Fibroblast of lung (primary cell): Measurements from ENCODE around the gene MFAP3. TPM values are rescaled to one million over a fixed set of nuclear protein-coding genes. Genes with fewer than 3 reads are reported as not detected.
A peak's percentile ranks its signal among the peaks of the same experiment; 100 is the strongest.
"Not testable (repeated sequence)": the region's sequence is repeated elsewhere in the genome, so short reads cannot be mapped to it uniquely, and the experiment has no call there.

Experiments
- DNase-seq, 2 donors: peaks; one replicate each; pipeline versions ENCODE4 v3.0.0 to v3.0.0-alpha.2; 2010; ENCODE audit warnings: low read depth in 2 of 2
- H2AFZ ChIP-seq: 2 replicates; pipeline ENCODE4 v1.5.1; 2012; ENCODE audit warnings: low read length, control low read depth, inconsistent platforms
- H3K27ac ChIP-seq: 2 replicates; pipeline ENCODE4 v1.5.1; 2011; ENCODE audit warnings: low read length, control low read depth; ENCODE audit not compliant: insufficient read depth
- H3K27me3 ChIP-seq: 2 replicates; pipeline ENCODE4 v1.5.1; 2011; ENCODE audit warnings: mild to moderate bottlenecking, low read length; ENCODE audit not compliant: control insufficient read depth, insufficient read depth
- H3K36me3 ChIP-seq: 2 replicates; pipeline ENCODE4 v1.5.1; 2011; ENCODE audit warnings: low read length; ENCODE audit not compliant: control insufficient read depth, insufficient read depth
- H3K4me1 ChIP-seq: 2 replicates; pipeline ENCODE4 v1.5.1; 2011; ENCODE audit warnings: low read length; ENCODE audit not compliant: control insufficient read depth, insufficient read depth; ENCODE audit errors: extremely low read depth
- H3K4me2 ChIP-seq: 2 replicates; pipeline ENCODE4 v1.5.1; 2011; ENCODE audit warnings: low read length, control low read depth; ENCODE audit not compliant: insufficient read depth; ENCODE audit errors: extremely low read depth
- H3K4me3 ChIP-seq, 4 experiments: fragments of 200-600 bp in 1 of 4; sonication (generic) in 1 of 4; replicated peaks in 1 of 4; 2 replicates each; pipeline ENCODE4 v1.5.1; 2011 to 2016; ENCODE audit warnings: low read length in 4 of 4, low read depth in 3 of 4, mild to moderate bottlenecking in 3 of 4, control low read depth in 2 of 4, inconsistent platforms in 1 of 4, mixed read lengths in 1 of 4; ENCODE audit not compliant: insufficient read depth in 1 of 4; ENCODE audit errors: control extremely low read depth in 1 of 4
- H3K79me2 ChIP-seq: 2 replicates; pipeline ENCODE4 v1.5.1; 2012; ENCODE audit warnings: mild to moderate bottlenecking, low read length, inconsistent platforms; ENCODE audit not compliant: control insufficient read depth, insufficient read depth
- H3K9ac ChIP-seq: 2 replicates; pipeline ENCODE4 v1.5.1; 2011; ENCODE audit warnings: mild to moderate bottlenecking, low read length, control low read depth; ENCODE audit not compliant: insufficient read depth
- H3K9me3 ChIP-seq: 2 replicates; pipeline ENCODE4 v1.5.1; 2012; ENCODE audit warnings: low read depth, low read length; ENCODE audit not compliant: control insufficient read depth, insufficient read depth
- H4K20me1 ChIP-seq: 2 replicates; pipeline ENCODE4 v1.5.1; 2011; ENCODE audit warnings: low read length; ENCODE audit not compliant: control insufficient read depth, insufficient read depth; ENCODE audit errors: extremely low read depth
- CTCF ChIP-seq, 2 donors: IDR thresholded peaks in 1 of 2; conservative IDR thresholded peaks in 1 of 2; 1 replicate in 1 of 2; 2 replicates in 1 of 2; pipeline ENCODE4 v1.5.1; 2011 to 2012; ENCODE audit warnings: low read length in 2 of 2, control low read depth in 1 of 2, inconsistent platforms in 1 of 2, low read depth in 1 of 2, mild to moderate bottlenecking in 1 of 2
- EZH2 ChIP-seq: IDR thresholded peaks from 2 replicates; pipeline ENCODE4 v1.5.1; 2012; ENCODE audit warnings: low read length, control low read depth, mild to moderate bottlenecking; ENCODE audit errors: missing control alignments
- polyA plus RNA-seq, 2 donors: library from polyadenylated mRNA; depleted of rRNA in 1 of 2; stranded (reverse) in 1 of 2; unstranded in 1 of 2; fragments of >200 nt; gene quantifications; 2 replicates each; pipeline ENCODE4 v1.2.1, GENCODE V29; 2011 to 2012; ENCODE audit warnings: missing spikeins in 1 of 2
- total RNA-seq: library from RNA; depleted of rRNA; stranded (reverse); fragments of >200 nt; gene quantifications from 2 replicates; pipeline ENCODE4 v1.2.1, GENCODE V29; 2014

The MFAP3 gene
- total and polyA plus RNA-seq, 2 donors (not counting 1 experiment from before 2014, with no cell fraction given): 62.2 to 63.3 TPM

- H3K4me1 ChIP-seq: no peaks in the 10 kb centered on the region
- no peaks in the 10 kb centered on the region for H4K20me1 ChIP-seq
- no peaks in the 10 kb centered on the region for H3K79me2 ChIP-seq
- H3K27ac ChIP-seq: no peak overlapping the region
- H3K4me3 ChIP-seq: no peak overlapping the region
- H3K36me3 ChIP-seq: no peaks in the 10 kb centered on the region
- no peaks in the 10 kb centered on the region for H3K27me3 ChIP-seq
- TF ChIP-seq EZH2: no peak
- TF ChIP-seq CTCF (conservative IDR thresholded peaks at IDR 0.05 in 1 of 2, IDR thresholded peaks at IDR 0.05 in 1 of 2; ENCODE audit: low read depth in 1 of 2, low read length in 2 of 2): no peak
- no peak overlapping the region for H2AFZ ChIP-seq
- no peak overlapping the region for H3K4me2 ChIP-seq
- DNase-seq: no peak
- H3K9ac ChIP-seq: no peak overlapping the region
- no peaks in the 10 kb centered on the region for H3K9me3 ChIP-seq
These were observed 27.2 kb downstream of the MFAP3 start for GRCh38 chr5:154065971-154066370.

GRCh38 chr5:154069854-154070253 is 31.1 kb downstream of the MFAP3 start:
- H4K20me1 ChIP-seq, H3K4me1 ChIP-seq, H2AFZ ChIP-seq, H3K9ac ChIP-seq, H3K4me3 ChIP-seq, H3K27ac ChIP-seq, H3K79me2 ChIP-seq, H3K36me3 ChIP-seq, DNase-seq, H3K4me2 ChIP-seq, H3K27me3 ChIP-seq, H3K9me3 ChIP-seq: not testable (repeated sequence)

GRCh38 chr5:154071799-154072413 is 33.1 kb downstream of the MFAP3 start:
- Histone ChIP-seq H2AFZ (peak overlapping the region; percentile 61), H3K4me2 (peak overlapping the region; percentile 81)

More at GRCh38 chr5:154071799-154072413, 33.1 kb downstream of the MFAP3 start:
- Histone ChIP-seq H4K20me1 (no peaks in the 10 kb centered on the region), H3K79me2 (no peaks in the 10 kb centered on the region), H3K27me3 (peaks cover 2% of the 10 kb centered on the region), H3K4me3 (no peak overlapping the region), H3K9me3 (no peaks in the 10 kb centered on the region), H3K36me3 (no peaks in the 10 kb centered on the region), H3K4me1 (no peaks in the 10 kb centered on the region), H3K9ac (no peak overlapping the region), H3K27ac (no peak overlapping the region)
- TF ChIP-seq CTCF (conservative IDR thresholded peaks at IDR 0.05 in 1 of 2, IDR thresholded peaks at IDR 0.05 in 1 of 2; ENCODE audit: low read depth in 1 of 2, low read length in 2 of 2): no peak
- no peak for TF ChIP-seq EZH2
- DNase-seq: no peak
